HepG2 (cell line): ENCODE data around the gene ARHGAP22. TPM values are rescaled to one million over a fixed set of nuclear protein-coding genes. Genes with fewer than 3 reads are reported as not detected.

ENCODE experiments used
- ATAC-seq: fragments of 200-7000 bp; cut with Tn5 transposase; 3 replicates; pipeline ENCODE4 v1.9.1; 2020; ENCODE audit warnings: mild to moderate bottlenecking, moderate library complexity
- BruUV-seq: library from RNA; stranded (reverse); fragments of 400-500 nt; replicated peaks from 2 replicates; lab custom pipeline; 2021; lab: Mats Ljungman, UMichigan
- CTCF ChIA-PET: fragments of 300-600 bp; formaldehyde crosslinking; extraction: SDS; loops from one replicate; lab custom pipeline; 2021; ENCODE audit warnings: low total read pairs, inconsistent platforms, low intra/inter-chr PET ratio; lab: Yijun Ruan, JAX
- POLR2A ChIA-PET: fragments of 350-600 bp; sonication (Branson Sonifier 250); formaldehyde crosslinking; loops from one replicate; lab custom pipeline; 2020; ENCODE audit warnings: antibody characterized with exemption, inconsistent platforms; lab: Yijun Ruan, JAX
- DNase-seq: peaks from one replicate; pipeline ENCODE4 v3.0.0-alpha.2; 2015; ENCODE audit warnings: low spot score
- FAIRE-seq: peaks from 3 replicates; lab custom pipeline; 2011; peaks lifted over from hg19 to GRCh38; lab: Jason Lieb, UNC
- H2AFZ ChIP-seq: one replicate; pipeline ENCODE4 v1.6.1; 2011; ENCODE audit warnings: low read length, inconsistent platforms
- H3K27ac ChIP-seq: fragments of 300-600 bp; 3 replicates; pipeline ENCODE4 v1.8.0; 2011; ENCODE audit warnings: mixed run types, mild to moderate bottlenecking, mixed read lengths, low read length, inconsistent platforms; ENCODE audit not compliant: insufficient read depth; ENCODE audit errors: extremely low read length
- H3K27me3 ChIP-seq, 2 experiments: fragments of 200-600 bp in 1 of 2; 2 replicates in 1 of 2; 3 replicates in 1 of 2; pipeline versions ENCODE4 v1.6.0 to v1.8.0; 2011; ENCODE audit warnings: low read length in 2 of 2, mild to moderate bottlenecking in 2 of 2, moderate library complexity in 2 of 2, inconsistent platforms in 1 of 2; ENCODE audit not compliant: insufficient read depth in 2 of 2, control insufficient read depth in 1 of 2
- H3K36me3 ChIP-seq, 2 experiments: fragments of 200-600 bp in 1 of 2; replicated peaks in 1 of 2; 2 replicates in 1 of 2; 3 replicates in 1 of 2; pipeline versions ENCODE4 v1.5.1 to v1.8.0; 2011; ENCODE audit warnings: low read length in 2 of 2, inconsistent platforms in 1 of 2; ENCODE audit not compliant: insufficient read depth in 2 of 2, control insufficient read depth in 1 of 2
- H3K4me1 ChIP-seq: 2 replicates; pipeline ENCODE4 v1.5.1; 2012; ENCODE audit warnings: low read length, inconsistent platforms; ENCODE audit not compliant: insufficient read depth
- H3K4me2 ChIP-seq: 2 replicates; pipeline ENCODE4 v1.6.0; 2011; ENCODE audit warnings: low read depth, low read length, inconsistent platforms
- H3K4me3 ChIP-seq, 3 experiments: fragments of 200-600 bp in 1 of 3; sonication (generic), shearing (Covaris generic) in 1 of 3; replicated peaks in 1 of 3; 2 replicates each; pipeline ENCODE4 v1.5.1; 2011 to 2016; ENCODE audit warnings: low read length in 3 of 3, inconsistent platforms in 2 of 3, low read depth in 2 of 3, mild to moderate bottlenecking in 2 of 3, control low read depth in 1 of 3, mixed read lengths in 1 of 3; ENCODE audit not compliant: insufficient read depth in 1 of 3
- H3K79me2 ChIP-seq: one replicate; pipeline ENCODE4 v1.6.1; 2011; ENCODE audit warnings: low read length, inconsistent platforms; ENCODE audit not compliant: insufficient read depth
- H3K9ac ChIP-seq: 2 replicates; pipeline ENCODE4 v1.6.0; 2011; ENCODE audit warnings: mild to moderate bottlenecking, low read depth, low read length, inconsistent platforms; ENCODE audit not compliant: insufficient read depth
- H3K9me3 ChIP-seq: 2 replicates; pipeline ENCODE4 v1.5.1; 2012; ENCODE audit warnings: mild to moderate bottlenecking, low read length
- H4K20me1 ChIP-seq: 2 replicates; pipeline ENCODE4 v1.6.0; 2011; ENCODE audit warnings: inconsistent platforms, mild to moderate bottlenecking, low read length, moderate library complexity; ENCODE audit not compliant: insufficient read depth
- BCL6 ChIP-seq: IDR thresholded peaks from 2 replicates; pipeline ENCODE4 v1.6.1; 2016; ENCODE audit warnings: missing genetic modification reagents, missing compliant biosample characterization
- CAMTA2 ChIP-seq: sonication (generic); formaldehyde crosslinking; IDR thresholded peaks from 2 replicates; pipeline ENCODE4 v1.4.0; 2020; ENCODE audit warnings: mild to moderate bottlenecking, missing genetic modification reagents, borderline replicate concordance
- CENPBD1 ChIP-seq: sonication (generic); formaldehyde crosslinking; IDR thresholded peaks from 2 replicates; pipeline ENCODE4 v1.8.0; 2022; ENCODE audit warnings: missing genetic modification reagents, low read depth, mild to moderate bottlenecking, borderline replicate concordance
- DMAP1 ChIP-seq: IDR thresholded peaks from 2 replicates; pipeline ENCODE4 v1.6.1; 2016
- DPF2 ChIP-seq: sonication (generic); formaldehyde crosslinking; IDR thresholded peaks from 2 replicates; pipeline ENCODE4 v1.4.0; 2020; ENCODE audit warnings: mild to moderate bottlenecking, low read depth, missing genetic modification reagents, borderline replicate concordance
- DRAP1 ChIP-seq: IDR thresholded peaks from 2 replicates; pipeline ENCODE4 v1.6.1; 2016; ENCODE audit warnings: missing genetic modification reagents, missing compliant biosample characterization
- HMGXB4 ChIP-seq, 2 experiments: sonication (generic) in 1 of 2; formaldehyde crosslinking in 1 of 2; IDR thresholded peaks; 2 replicates each; pipeline versions ENCODE4 v1.4.0 to v1.6.1; 2018 to 2020; ENCODE audit warnings: missing genetic modification reagents in 2 of 2, borderline replicate concordance in 1 of 2, low read depth in 1 of 2, mild to moderate bottlenecking in 1 of 2, missing biosample characterization in 1 of 2
- HNRNPK ChIP-seq: fragments of 200-400 bp; formaldehyde crosslinking; IDR thresholded peaks from 2 replicates; pipeline ENCODE4 v1.6.1; 2018; ENCODE audit warnings: low read length, low read depth, moderate library complexity, mild to moderate bottlenecking; ENCODE audit not compliant: poor library complexity, severe bottlenecking
- KLF12 ChIP-seq: sonication (generic); formaldehyde crosslinking; IDR thresholded peaks from 2 replicates; pipeline ENCODE4 v1.4.0; 2020; ENCODE audit warnings: missing genetic modification reagents, borderline replicate concordance
- NFIC ChIP-seq: IDR thresholded peaks from 2 replicates; pipeline ENCODE4 v1.6.1; 2012; ENCODE audit warnings: mild to moderate bottlenecking, low read length, inconsistent platforms
- PCBP2 ChIP-seq: fragments of 200-400 bp; formaldehyde crosslinking; optimal IDR thresholded peaks from 2 replicates; pipeline ENCODE3; 2018; ENCODE audit warnings: low read length, low read depth; ENCODE audit not compliant: poor library complexity, severe bottlenecking
- PHF20 ChIP-seq: sonication (generic); formaldehyde crosslinking; IDR thresholded peaks from 2 replicates; pipeline ENCODE4 v1.5.0; 2020; ENCODE audit warnings: mild to moderate bottlenecking, missing genetic modification reagents
- RERE ChIP-seq: IDR thresholded peaks from 2 replicates; pipeline ENCODE4 v1.6.1; 2016; ENCODE audit warnings: low read depth, missing genetic modification reagents, missing compliant biosample characterization
- RFX5 ChIP-seq: IDR thresholded peaks from 2 replicates; pipeline ENCODE4 v1.6.1; 2011; ENCODE audit warnings: low read depth, low read length, improper control_type of control experiment
- ZNF160 ChIP-seq: sonication (generic); formaldehyde crosslinking; IDR thresholded peaks from 2 replicates; pipeline ENCODE4 v1.8.0; 2022; ENCODE audit warnings: mild to moderate bottlenecking, inconsistent platforms, missing genetic modification reagents
- ZNF335 ChIP-seq: sonication (generic); formaldehyde crosslinking; IDR thresholded peaks from 2 replicates; pipeline ENCODE4 v1.4.0; 2020; ENCODE audit warnings: missing genetic modification reagents
- ZNF746 ChIP-seq: sonication (generic); formaldehyde crosslinking; IDR thresholded peaks from 2 replicates; pipeline ENCODE4 v1.8.0; 2022; ENCODE audit warnings: mild to moderate bottlenecking, missing genetic modification reagents
- ZNF780A ChIP-seq: sonication (generic); formaldehyde crosslinking; IDR thresholded peaks from 2 replicates; pipeline ENCODE4 v1.8.0; 2022; ENCODE audit warnings: mild to moderate bottlenecking, missing genetic modification reagents, moderate library complexity
- WGBS: methylation state at CpG from one replicate; pipeline ENCODE4 v1.1.6; 2017; ENCODE audit warnings: low lambda C conversion rate; 5-methylcytosine and 5-hydroxymethylcytosine counted together
- in situ Hi-C: cut with HindIII; loops from 2 replicates; pipeline ENCODE4 v1.10.0; 2017; ENCODE audit warnings: low pct_unique_long_range_greater_than_20kb; ENCODE audit not compliant: extremely low pct_ligation_motif_present
- intact Hi-C: fragments of 100-400 bp; cut with micrococcal nuclease; formaldehyde crosslinking; loops from one replicate; pipeline ENCODE4 v1.10.0; 2022; ENCODE audit not compliant: unreplicated experiment
- polyA plus RNA-seq, 8 experiments: library from polyadenylated mRNA; depleted of rRNA in 3 of 8; stranded (reverse) in 7 of 8; unstranded in 1 of 8; fragments of >200 nt; fragmentation: Illumina TruSeq in 4 of 8; extraction: Trizol in 4 of 8; gene quantifications; 2 replicates each; pipeline versions ENCODE4 v1.2.1 to v1.2.3, GENCODE V29; 2011 to 2016; ENCODE audit warnings: low read depth in 4 of 8, missing spikeins in 1 of 8, mixed read lengths in 1 of 8; ENCODE audit not compliant: insufficient read depth in 1 of 8
- total RNA-seq, 5 experiments: library from RNA; depleted of rRNA; stranded (reverse); fragments of >200 nt; fragmentation: Illumina TruSeq; extraction: Trizol; gene quantifications; 2 replicates each; pipeline ENCODE4 v1.2.3, GENCODE V29; 2016; ENCODE audit warnings: low read depth in 1 of 5

ARHGAP22 gene
- total and polyA plus RNA-seq, 2 of the 13 experiments (the other 11 are each of a cell fraction or from before 2014, with no cell fraction given), result 0.08 to 0.38 TPM

- POLR2A ChIA-PET, result no interaction called here
- Histone ChIP-seq H3K27ac (no peak overlapping the region), H3K27me3 (peaks cover 3 to 10% of the 10 kb centered on the region in 2 experiments; a peak in 2 of 5 replicates), H3K4me2 (no peak overlapping the region), H3K9ac (no peak overlapping the region), H4K20me1 (no peaks in the 10 kb centered on the region), H2AFZ (no peak overlapping the region), H3K79me2 (no peaks in the 10 kb centered on the region), H3K4me3 (no peak overlapping the region), H3K4me1 (no peaks in the 10 kb centered on the region), H3K9me3 (no peaks in the 10 kb centered on the region), H3K36me3 (no peaks in the 10 kb centered on the region)
- FAIRE-seq (no peak), ATAC-seq (no peak), DNase-seq (no peak)
- intact Hi-C loops, result no loop called here
- no TSS peak for BruUV-seq
- TF ChIP-seq CAMTA2 (CRISPR knock-in tag), result no peak
- TF ChIP-seq ZNF780A (CRISPR knock-in tag), result no peak
- no peak for TF ChIP-seq DRAP1 (CRISPR knock-in tag)
- no peak for TF ChIP-seq PCBP2
- TF ChIP-seq CENPBD1 (CRISPR knock-in tag), result no peak
- TF ChIP-seq HNRNPK, result no peak
- no peak for TF ChIP-seq DPF2 (CRISPR knock-in tag)
- TF ChIP-seq BCL6, result no peak
- no peak for TF ChIP-seq DMAP1 (CRISPR knock-in tag)
- TF ChIP-seq RERE, result no peak
- TF ChIP-seq HMGXB4 (CRISPR knock-in tag; IDR thresholded peaks at IDR 0.05; ENCODE audit: borderline replicate concordance in 1 of 2, low read depth in 1 of 2), result no peak
- TF ChIP-seq RFX5, result no peak
- no peak for TF ChIP-seq NFIC
- no peak for TF ChIP-seq ZNF160 (CRISPR knock-in tag)
- no peak for TF ChIP-seq KLF12 (CRISPR knock-in tag)
- no peak for TF ChIP-seq PHF20
- TF ChIP-seq ZNF335 (CRISPR knock-in tag), result no peak
- no peak for TF ChIP-seq ZNF746 (CRISPR knock-in tag)
- CTCF ChIA-PET, result no interaction called here
- in situ Hi-C loops, result no loop called here
- WGBS, result 67% methylated on average over 3 of the region's 8 CpGs
Measured at GRCh38 chr10:48568546-48568945, 36.3 kb downstream of the ARHGAP22 start.
